K562 (cell line): ENCODE measurements around the gene SLC34A3. TPM values are rescaled to one million over a fixed set of nuclear protein-coding genes. Genes with fewer than 3 reads are reported as not detected.

Experiments
- ATAC-seq: fragments of 200-7000 bp; cut with Tn5 transposase; 3 replicates; pipeline ENCODE4 v1.9.1; 2020; ENCODE audit warnings: moderate library complexity
- BruUV-seq: library from RNA; stranded (reverse); fragments of 400-500 nt; replicated peaks from 2 replicates; lab custom pipeline; 2021; lab: Mats Ljungman, UMichigan
- CTCF ChIA-PET: fragments of 300-600 bp; formaldehyde crosslinking; extraction: SDS; loops from one replicate; lab custom pipeline; 2021; ENCODE audit warnings: low intra/inter-chr PET ratio; lab: Yijun Ruan, JAX
- POLR2A ChIA-PET: fragments of 300-600, 350-650 bp; sonication (Branson Sonifier 250); formaldehyde crosslinking; extraction: SDS; loops from one replicate; lab custom pipeline; 2021; ENCODE audit warnings: antibody characterized with exemption, inconsistent platforms; lab: Yijun Ruan, JAX
- DNase-seq, 4 experiments: peaks; one replicate each; pipeline versions ENCODE4 v3.0.0 to v3.0.0-alpha.2; 2011 to 2018; ENCODE audit warnings: low spot score in 3 of 4, mixed read lengths in 3 of 4; ENCODE audit errors: extremely low read depth in 1 of 4
- FAIRE-seq: peaks from 2 replicates; lab custom pipeline; 2011; peaks lifted over from hg19 to GRCh38; lab: Jason Lieb, UNC
- H2AFZ ChIP-seq: 2 replicates; pipeline ENCODE4 v1.6.0; 2011; ENCODE audit warnings: low read depth, low read length, control low read depth, inconsistent platforms
- H3K27ac ChIP-seq: fragments of 200-600 bp; 3 replicates; pipeline ENCODE4 v1.8.0; 2011; ENCODE audit warnings: low read depth, mild to moderate bottlenecking, control low read depth, inconsistent platforms, low read length, moderate library complexity, mixed read lengths; ENCODE audit errors: extremely low read depth
- H3K27me3 ChIP-seq, 2 experiments: fragments of 300-600 bp in 1 of 2; 2 replicates in 1 of 2; 3 replicates in 1 of 2; pipeline versions ENCODE4 v1.6.0 to v1.8.0; 2011; ENCODE audit warnings: inconsistent platforms in 2 of 2, low read length in 2 of 2, mild to moderate bottlenecking in 1 of 2, mixed read lengths in 1 of 2, moderate library complexity in 1 of 2; ENCODE audit not compliant: control insufficient read depth in 2 of 2, insufficient read depth in 2 of 2
- H3K36me3 ChIP-seq: fragments of 300-600 bp; 3 replicates; pipeline ENCODE4 v1.8.0; 2011; ENCODE audit warnings: mild to moderate bottlenecking, low read length, inconsistent platforms; ENCODE audit not compliant: control insufficient read depth, insufficient read depth
- H3K4me1 ChIP-seq, 2 experiments: fragments of 200-600 bp in 1 of 2; replicated peaks in 1 of 2; 2 replicates in 1 of 2; 3 replicates in 1 of 2; pipeline versions ENCODE4 v1.5.1 to v1.8.0; 2011; ENCODE audit warnings: inconsistent platforms in 2 of 2, low read length in 2 of 2, mild to moderate bottlenecking in 1 of 2, mixed read lengths in 1 of 2, moderate library complexity in 1 of 2; ENCODE audit not compliant: control insufficient read depth in 2 of 2, insufficient read depth in 2 of 2
- H3K4me2 ChIP-seq: 2 replicates; pipeline ENCODE4 v1.6.1; 2011; ENCODE audit warnings: low read length, control low read depth, inconsistent platforms, mixed read lengths; ENCODE audit not compliant: insufficient read depth
- H3K4me3 ChIP-seq: fragments of 200-600 bp; sonication (generic), shearing (Covaris generic); 2 replicates; pipeline ENCODE4 v1.5.1; 2016; ENCODE audit warnings: control low read depth, inconsistent platforms
- H3K79me2 ChIP-seq: fragments of 200-600 bp; 3 replicates; pipeline ENCODE4 v1.8.0; 2011; ENCODE audit warnings: low read length, inconsistent platforms; ENCODE audit not compliant: control insufficient read depth, insufficient read depth
- H3K9ac ChIP-seq, 2 experiments: 2 replicates each; pipeline versions ENCODE4 v1.6.0 to v1.6.1; 2011; ENCODE audit warnings: low read depth in 2 of 2, low read length in 2 of 2, control low read depth in 1 of 2, inconsistent platforms in 1 of 2, mild to moderate bottlenecking in 1 of 2, mixed read lengths in 1 of 2; ENCODE audit not compliant: insufficient read depth in 1 of 2
- H3K9me1 ChIP-seq: one replicate; pipeline ENCODE4 v1.6.0; 2011; ENCODE audit warnings: inconsistent platforms, mild to moderate bottlenecking, low read length, moderate library complexity; ENCODE audit not compliant: control insufficient read depth, insufficient read depth
- H3K9me3 ChIP-seq: replicated peaks from 2 replicates; pipeline ENCODE4 v1.5.1; 2011; ENCODE audit warnings: low read depth, low read length, inconsistent platforms; ENCODE audit not compliant: control insufficient read depth, insufficient read depth
- H4K20me1 ChIP-seq: replicated peaks from 2 replicates; pipeline ENCODE4 v1.6.1; 2011; ENCODE audit warnings: low read length, inconsistent platforms, mixed read lengths; ENCODE audit not compliant: control insufficient read depth, insufficient read depth
- ETV1 ChIP-seq: fragments of 450-650 bp; conservative IDR thresholded peaks from 2 replicates; pipeline ENCODE4 v1.6.1; 2016; ENCODE audit warnings: missing genetic modification characterization, control low read depth, low read depth, missing compliant biosample characterization
- HNRNPL ChIP-seq: fragments of 200-400 bp; formaldehyde crosslinking; IDR thresholded peaks from 2 replicates; pipeline ENCODE4 v1.6.1; 2017; ENCODE audit warnings: low read depth, mild to moderate bottlenecking, low read length
- OTX1 ChIP-seq: fragments of 450-650 bp; formaldehyde crosslinking; IDR thresholded peaks from 2 replicates; pipeline ENCODE4 v1.4.0; 2022; ENCODE audit warnings: mild to moderate bottlenecking
- POLR2G ChIP-seq: fragments of 200-400 bp; formaldehyde crosslinking; IDR thresholded peaks from 2 replicates; pipeline ENCODE4 v1.6.1; 2017; ENCODE audit warnings: low read depth, mild to moderate bottlenecking, antibody characterized with exemption, low read length, moderate library complexity
- RBFOX2 ChIP-seq: fragments of 200-400 bp; formaldehyde crosslinking; IDR thresholded peaks from 2 replicates; pipeline ENCODE4 v1.6.1; 2017; ENCODE audit warnings: low read depth, mild to moderate bottlenecking, low read length, moderate library complexity
- ZNF197 ChIP-seq: fragments of 200-800 bp; sonication (Bioruptor generic); IDR thresholded peaks from 2 replicates; pipeline ENCODE4 v1.6.1; 2016; ENCODE audit warnings: low read depth, missing genetic modification characterization, missing compliant biosample characterization
- WGBS: fragments of 100-300 bp; shearing (Covaris generic); methylation state at CpG from one replicate; pipeline ENCODE4 v1.1.6; 2016; ENCODE audit warnings: low coverage, mixed read lengths; ENCODE audit not compliant: insufficient coverage; ENCODE audit errors: missing lambda C conversion rate; 5-methylcytosine and 5-hydroxymethylcytosine counted together
- in situ Hi-C: fragments of 300-500 bp; cut with MboI; formaldehyde crosslinking; loops from 4 replicates; pipeline ENCODE4 v1.15.0; 2018; ENCODE audit warnings: inconsistent platforms, mixed read lengths
- intact Hi-C: fragments of 100-400 bp; cut with micrococcal nuclease; formaldehyde crosslinking; loops from 2 replicates; pipeline ENCODE4 v1.14.2; 2022
- polyA plus RNA-seq, 8 experiments: library from polyadenylated mRNA; depleted of rRNA in 4 of 8; stranded (reverse) in 5 of 8; unstranded in 3 of 8; fragments of >200 nt; fragmentation: Nextera tagmentation in 2 of 8; fragmentation: Illumina TruSeq in 1 of 8; extraction: Ambion mirVana in 2 of 8; extraction: Trizol in 1 of 8; gene quantifications; 2 replicates each; pipeline versions ENCODE4 v1.2.1 to v1.2.3, GENCODE V29; 2011 to 2014; ENCODE audit warnings: inconsistent platforms in 1 of 8, missing spikeins in 1 of 8
- total RNA-seq, 7 experiments: library from RNA; depleted of rRNA in 6 of 7; stranded (reverse); fragments of >200 nt in 6 of 7; fragmentation: Illumina TruSeq in 2 of 7; extraction: Trizol in 2 of 7; gene quantifications; 2 replicates each; pipeline versions ENCODE4 v1.2.1 to v1.2.3, GENCODE V29; 2011 to 2021; ENCODE audit warnings: low replicate concordance in 1 of 7

SLC34A3 gene
- total and polyA plus RNA-seq, 9 of the 15 experiments (the other 6 are each of a cell fraction or from before 2014, with no cell fraction given) = not detected

GRCh38 chr9:137225699-137226331 is 4.9 kb upstream of the SLC34A3 start:
- DNase-seq (no peak), FAIRE-seq (no peak), ATAC-seq (no peak)
- CTCF ChIA-PET = interaction anchor here (0.6 kb wide), 1 partner anchor 48 kb away, joined by 3 read pairs; no protein-coding TSS in a partner anchor
- no peak overlapping the region for H3K27ac ChIP-seq
- intact Hi-C loops = loop anchor here (2.0 kb wide), 2 partner anchors 107 to 175 kb away; no protein-coding TSS in a partner anchor
- no peaks in the 10 kb centered on the region for H3K9me1 ChIP-seq
- H3K4me3 ChIP-seq = no peak overlapping the region
- H3K4me2 ChIP-seq = no peak overlapping the region
- H3K4me1 ChIP-seq = peaks cover 21 to 95% of the 10 kb centered on the region in 2 experiments
- 62% methylated on average over 20 of the region's 21 CpGs for WGBS
- POLR2A ChIA-PET = interaction anchor here (0.5 to 1.4 kb wide), 3 partner anchors 15 to 690 kb away, joined by 3 to 5 read pairs (median 4); partner anchors contain the start of gene TUBB4B
- no peaks in the 10 kb centered on the region for H3K36me3 ChIP-seq
- H3K9me3 ChIP-seq = no peaks in the 10 kb centered on the region
- no peaks in the 10 kb centered on the region for H3K79me2 ChIP-seq
- H4K20me1 ChIP-seq = no peaks in the 10 kb centered on the region
- no peaks in the 10 kb centered on the region for H3K27me3 ChIP-seq
- in situ Hi-C loops = loop anchor here (5.0 to 25.0 kb wide), 3 partner anchors 39 to 439 kb away; partner anchors contain the start of genes ANAPC2, CCDC183, SSNA1 and TMEM141
- peak overlapping the region in 1 of 2 experiments; percentile 81; a peak in 2 of 4 replicates for H3K9ac ChIP-seq
- TF ChIP-seq RBFOX2 (0 out of 2 replicates have a peak, but pooled peaks have one; percentile 23), HNRNPL (peak; percentile 73; the same call in 1 of the 2 replicates), ZNF197 (CRISPR knock-in tag) (no peak), OTX1 (CRISPR knock-in tag) (0 out of 2 replicates have a peak, but pooled peaks have one; percentile 44), POLR2G (peak; percentile 49; the same call in 1 of the 2 replicates), ETV1 (no peak)
- H2AFZ ChIP-seq = no peak overlapping the region
- no TSS peak for BruUV-seq
